Body of pancreas (tissue), 4 donors: Measurements from ENCODE around the gene COL23A1.

Experiments used
- CTCF ChIP-seq, 7 experiments: fragments of 450-650 bp in 4 of 7; fragments of 200-600 bp in 3 of 7; sonication (generic) in 3 of 7; IDR thresholded peaks; one replicate each; pipeline ENCODE4 v1.5.1; 2016 to 2019; ENCODE audit warnings: antibody characterized with exemption in 7 of 7
- POLR2A ChIP-seq, 3 donors: fragments of 450-650 bp; IDR thresholded peaks; one replicate each; pipeline ENCODE4 v1.6.1; 2016; ENCODE audit warnings: antibody characterized with exemption in 3 of 3, mild to moderate bottlenecking in 2 of 3

- TF ChIP-seq CTCF (IDR thresholded peaks at IDR 0.05) (no peak), POLR2A (IDR thresholded peaks at IDR 0.05) (no peak)
Measured at GRCh38 chr5:178382754-178383164, 207.4 kb downstream of the COL23A1 start.
